ENCODE measurements around the gene TAF12.

DNA sequence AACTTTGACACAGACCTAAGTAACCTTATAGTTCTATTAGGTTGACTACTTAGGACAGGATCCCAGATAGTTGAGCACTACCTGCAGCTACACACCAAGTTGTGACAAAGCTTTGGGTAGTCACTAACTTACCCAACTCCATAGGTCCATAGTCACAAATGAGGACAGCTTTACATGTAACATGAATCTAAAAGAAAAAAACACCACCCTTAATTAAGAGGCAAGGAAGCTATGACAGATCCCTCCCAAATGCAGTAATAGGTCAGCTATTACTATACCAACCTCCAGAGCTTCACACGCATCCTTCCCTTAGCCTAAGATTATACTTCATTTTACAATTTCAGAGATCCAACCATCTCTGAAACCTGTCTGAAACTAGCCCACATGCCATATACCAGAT is 63.5 kb downstream of the TAF12 start:
- TF ChIP-seq, protein P1, sequence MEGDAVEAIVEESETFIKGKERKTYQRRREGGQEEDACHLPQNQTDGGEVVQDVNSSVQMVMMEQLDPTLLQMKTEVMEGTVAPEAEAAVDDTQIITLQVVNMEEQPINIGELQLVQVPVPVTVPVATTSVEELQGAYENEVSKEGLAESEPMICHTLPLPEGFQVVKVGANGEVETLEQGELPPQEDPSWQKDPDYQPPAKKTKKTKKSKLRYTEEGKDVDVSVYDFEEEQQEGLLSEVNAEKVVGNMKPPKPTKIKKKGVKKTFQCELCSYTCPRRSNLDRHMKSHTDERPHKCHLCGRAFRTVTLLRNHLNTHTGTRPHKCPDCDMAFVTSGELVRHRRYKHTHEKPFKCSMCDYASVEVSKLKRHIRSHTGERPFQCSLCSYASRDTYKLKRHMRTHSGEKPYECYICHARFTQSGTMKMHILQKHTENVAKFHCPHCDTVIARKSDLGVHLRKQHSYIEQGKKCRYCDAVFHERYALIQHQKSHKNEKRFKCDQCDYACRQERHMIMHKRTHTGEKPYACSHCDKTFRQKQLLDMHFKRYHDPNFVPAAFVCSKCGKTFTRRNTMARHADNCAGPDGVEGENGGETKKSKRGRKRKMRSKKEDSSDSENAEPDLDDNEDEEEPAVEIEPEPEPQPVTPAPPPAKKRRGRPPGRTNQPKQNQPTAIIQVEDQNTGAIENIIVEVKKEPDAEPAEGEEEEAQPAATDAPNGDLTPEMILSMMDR (conservative IDR thresholded peaks at IDR 0.05): no peak
- TF ChIP-seq EZH2 (IDR thresholded peaks at IDR 0.05; ENCODE audit: low read depth): no peak

Data from PC-9 (cell line).